ENCODE measurements around the gene PACSIN3.

Gene PACSIN3

GRCh38 chr11:47139878-47140277 is 46.4 kb downstream of the PACSIN3 start:
- Histone ChIP-seq H3K4me1 (ENCODE audit: low read length) (no peaks in the 10 kb centered on the region), H3K27ac (ENCODE audit: low read length) (no peak overlapping the region), H2AFZ (ENCODE audit: low read depth, low read length) (no peak overlapping the region), H3K36me3 (replicated peaks; ENCODE audit: low read depth, low read length) (no peaks in the 10 kb centered on the region), H3K9me3 (ENCODE audit: insufficient read depth, low read length) (no peaks in the 10 kb centered on the region), H3K4me3 (ENCODE audit: low read length) (no peak overlapping the region), H3K9ac (ENCODE audit: low read length) (no peak overlapping the region), H3K27me3 (ENCODE audit: low read depth, low read length) (no peaks in the 10 kb centered on the region), H3K4me2 (ENCODE audit: low read length) (no peak overlapping the region), H3K79me2 (ENCODE audit: low read length) (no peaks in the 10 kb centered on the region), H4K20me1 (ENCODE audit: insufficient read depth, low read length) (no peaks in the 10 kb centered on the region)
- TF ChIP-seq CTCF (IDR thresholded peaks at IDR 0.05; ENCODE audit: low read depth, low read length), result no peak
- TF ChIP-seq EZH2phosphoT487 (IDR thresholded peaks at IDR 0.05; ENCODE audit: low read depth), result no peak

GRCh38 chr11:47137476-47137875 is 48.8 kb downstream of the PACSIN3 start:
- Histone ChIP-seq H3K9ac (ENCODE audit: low read length) (no peak overlapping the region), H2AFZ (ENCODE audit: low read depth, low read length) (no peak overlapping the region), H4K20me1 (ENCODE audit: insufficient read depth, low read length) (no peaks in the 10 kb centered on the region), H3K9me3 (ENCODE audit: insufficient read depth, low read length) (no peaks in the 10 kb centered on the region), H3K27me3 (ENCODE audit: low read depth, low read length) (no peaks in the 10 kb centered on the region), H3K27ac (ENCODE audit: low read length) (no peak overlapping the region), H3K4me1 (ENCODE audit: low read length) (no peaks in the 10 kb centered on the region), H3K79me2 (ENCODE audit: low read length) (no peaks in the 10 kb centered on the region), H3K4me3 (ENCODE audit: low read length) (no peak overlapping the region), H3K36me3 (replicated peaks; ENCODE audit: low read depth, low read length) (no peaks in the 10 kb centered on the region), H3K4me2 (ENCODE audit: low read length) (no peak overlapping the region)
- no peak for TF ChIP-seq CTCF (IDR thresholded peaks at IDR 0.05; ENCODE audit: low read depth, low read length)
- TF ChIP-seq EZH2phosphoT487 (IDR thresholded peaks at IDR 0.05; ENCODE audit: low read depth), result no peak

DNA sequence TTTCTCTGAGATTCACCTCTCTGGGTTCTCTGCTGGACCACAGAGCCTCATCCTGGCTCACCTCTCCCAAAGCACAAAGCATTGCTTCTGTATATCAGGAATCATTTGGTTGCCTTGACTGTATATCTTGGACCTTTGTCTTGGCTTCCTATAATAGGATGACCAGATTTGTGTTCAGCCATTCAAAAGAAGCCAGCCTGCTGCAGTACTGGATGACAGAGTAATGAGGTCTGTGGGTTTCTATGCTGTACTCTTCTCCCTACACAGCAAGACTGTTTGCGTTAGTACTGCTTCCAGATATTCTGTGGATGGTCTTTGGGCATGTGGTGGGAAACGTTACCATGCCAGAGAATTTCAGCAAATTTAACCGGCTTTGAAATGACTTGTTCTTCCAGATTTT is 49.3 kb downstream of the PACSIN3 start:
- Histone ChIP-seq H3K9me3 (ENCODE audit: insufficient read depth, low read length) (no peaks in the 10 kb centered on the region), H3K9ac (ENCODE audit: low read length) (no peak overlapping the region), H4K20me1 (ENCODE audit: insufficient read depth, low read length) (no peaks in the 10 kb centered on the region), H2AFZ (ENCODE audit: low read depth, low read length) (no peak overlapping the region), H3K79me2 (ENCODE audit: low read length) (no peaks in the 10 kb centered on the region), H3K4me2 (ENCODE audit: low read length) (no peak overlapping the region), H3K4me1 (ENCODE audit: low read length) (no peaks in the 10 kb centered on the region), H3K36me3 (replicated peaks; ENCODE audit: low read depth, low read length) (no peaks in the 10 kb centered on the region), H3K27ac (ENCODE audit: low read length) (no peak overlapping the region), H3K4me3 (ENCODE audit: low read length) (no peak overlapping the region), H3K27me3 (ENCODE audit: low read depth, low read length) (no peaks in the 10 kb centered on the region)
- no peak for TF ChIP-seq EZH2phosphoT487 (IDR thresholded peaks at IDR 0.05; ENCODE audit: low read depth)
- TF ChIP-seq CTCF (IDR thresholded peaks at IDR 0.05; ENCODE audit: low read depth, low read length), result no peak

DNA sequence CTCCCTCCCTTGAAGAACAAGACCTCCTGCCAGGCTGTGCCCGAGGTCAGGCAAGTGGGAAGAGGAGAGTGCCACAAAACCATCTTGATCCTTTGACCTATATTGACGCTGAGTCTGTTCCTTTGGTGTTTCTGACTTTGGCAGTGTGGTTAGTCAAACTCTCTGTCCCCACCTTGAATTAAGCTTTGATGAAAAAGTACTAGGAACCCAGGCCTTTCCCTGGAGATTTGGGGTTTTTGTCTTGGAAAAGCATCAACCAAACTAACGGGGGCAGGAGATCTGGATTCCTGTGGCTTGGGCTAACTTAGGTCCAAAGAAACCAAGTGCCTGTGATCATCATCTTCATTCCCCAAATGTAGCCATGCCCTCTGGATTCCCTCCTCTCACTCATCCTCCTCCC is 49.9 kb downstream of the PACSIN3 start:
- Histone ChIP-seq H3K4me1 (ENCODE audit: low read length) (peaks cover 2% of the 10 kb centered on the region; the same call in 1 of the 2 replicates), H2AFZ (ENCODE audit: low read depth, low read length) (no peak overlapping the region), H3K27ac (ENCODE audit: low read length) (no peak overlapping the region), H3K27me3 (ENCODE audit: low read depth, low read length) (no peaks in the 10 kb centered on the region), H3K36me3 (replicated peaks; ENCODE audit: low read depth, low read length) (no peaks in the 10 kb centered on the region), H3K9ac (ENCODE audit: low read length) (no peak overlapping the region), H4K20me1 (ENCODE audit: insufficient read depth, low read length) (no peaks in the 10 kb centered on the region), H3K4me3 (ENCODE audit: low read length) (no peak overlapping the region), H3K9me3 (ENCODE audit: insufficient read depth, low read length) (no peaks in the 10 kb centered on the region), H3K79me2 (ENCODE audit: low read length) (no peaks in the 10 kb centered on the region), H3K4me2 (ENCODE audit: low read length) (no peak overlapping the region)
- TF ChIP-seq EZH2phosphoT487 (IDR thresholded peaks at IDR 0.05; ENCODE audit: low read depth) (no peak), CTCF (IDR thresholded peaks at IDR 0.05; ENCODE audit: low read depth, low read length) (no peak)

Measured in OCI-LY3 (cell line).